ENCODE data around the gene FBXO21.
"Not testable (repeated sequence)": the region's sequence is repeated elsewhere in the genome, so short reads cannot be mapped to it uniquely, and the experiment has no call there.

The FBXO21 gene

DNA sequence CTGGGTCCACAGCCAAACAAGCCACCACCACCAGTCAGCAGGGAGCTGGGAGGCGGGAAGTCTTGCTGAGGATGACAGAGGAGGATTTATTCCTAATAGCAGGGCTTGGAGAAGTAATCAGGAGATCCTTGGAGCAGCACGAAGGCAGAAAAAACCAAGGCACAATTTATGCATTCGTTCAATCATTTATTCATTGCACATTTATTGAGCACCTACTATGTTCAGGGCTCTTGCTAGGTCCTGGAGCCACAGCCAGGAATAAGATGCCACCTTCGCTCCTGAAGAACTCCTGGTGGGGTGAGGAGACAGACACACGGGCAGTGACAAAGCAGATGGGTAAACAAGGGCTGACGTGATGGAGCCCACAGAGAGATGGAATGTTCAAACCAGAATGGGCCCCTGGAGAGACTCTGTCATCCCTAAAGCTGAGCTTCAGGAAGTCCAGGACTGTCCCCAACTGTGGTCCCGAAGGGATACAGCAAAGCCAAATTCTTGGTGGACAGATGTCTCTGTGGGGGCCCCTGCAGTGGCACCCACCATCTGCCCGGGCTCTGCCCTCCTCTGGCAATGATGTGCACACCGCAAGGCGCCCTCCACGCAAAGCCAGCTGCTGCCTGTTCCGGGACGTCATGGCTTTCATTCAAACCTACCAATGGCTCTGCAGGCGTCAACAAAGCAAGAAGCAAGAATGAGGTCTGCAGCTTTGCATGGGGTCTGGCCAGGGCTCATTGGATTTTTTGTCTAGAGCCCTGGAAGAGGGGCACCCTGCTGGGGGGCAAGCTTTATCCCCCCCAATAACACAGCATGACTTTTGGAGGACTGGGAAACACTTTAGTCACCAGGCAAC lies 88.1 kb downstream of the FBXO21 start:
- no peak for DNase-seq

DNA sequence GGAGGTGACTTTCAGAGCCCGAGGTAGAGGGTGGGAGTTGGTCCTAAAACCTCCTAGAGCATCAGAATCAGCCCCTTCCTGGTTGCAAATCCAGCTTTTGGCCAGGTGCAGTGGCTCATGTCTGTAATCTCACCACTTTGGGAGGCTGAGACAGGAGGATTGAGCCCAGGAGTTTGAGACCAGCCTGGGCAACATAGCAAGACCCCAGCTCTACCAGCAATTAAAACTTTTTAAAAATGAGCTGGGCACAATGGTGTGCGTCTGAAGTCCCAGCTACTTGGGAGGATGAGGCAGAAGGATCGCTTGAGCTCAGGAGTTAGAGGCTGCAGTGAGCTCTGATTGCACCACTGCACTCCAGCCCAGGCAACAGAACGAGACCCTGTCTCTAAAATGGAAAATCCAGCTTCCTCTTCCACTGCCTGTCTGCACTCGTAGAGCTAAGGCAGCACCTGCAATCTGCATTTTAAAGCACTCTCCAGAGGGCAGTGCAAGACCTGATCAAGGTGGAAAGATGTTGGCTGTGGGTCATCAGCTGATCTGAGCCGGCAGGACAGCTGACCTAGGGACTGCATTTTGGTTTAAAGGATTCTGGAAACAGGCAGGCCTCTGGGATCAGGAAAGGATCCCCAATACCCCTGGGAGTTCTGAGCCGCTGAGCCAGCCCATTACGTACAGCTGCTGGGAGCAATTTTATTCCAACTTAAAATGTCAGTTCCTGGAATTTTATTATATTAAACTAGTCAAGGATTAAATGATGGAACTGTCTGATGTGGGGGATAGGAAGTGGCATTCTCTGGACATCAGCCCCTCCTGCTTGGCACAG lies 89.2 kb downstream of the FBXO21 start:
- no peak for DNase-seq

DNA sequence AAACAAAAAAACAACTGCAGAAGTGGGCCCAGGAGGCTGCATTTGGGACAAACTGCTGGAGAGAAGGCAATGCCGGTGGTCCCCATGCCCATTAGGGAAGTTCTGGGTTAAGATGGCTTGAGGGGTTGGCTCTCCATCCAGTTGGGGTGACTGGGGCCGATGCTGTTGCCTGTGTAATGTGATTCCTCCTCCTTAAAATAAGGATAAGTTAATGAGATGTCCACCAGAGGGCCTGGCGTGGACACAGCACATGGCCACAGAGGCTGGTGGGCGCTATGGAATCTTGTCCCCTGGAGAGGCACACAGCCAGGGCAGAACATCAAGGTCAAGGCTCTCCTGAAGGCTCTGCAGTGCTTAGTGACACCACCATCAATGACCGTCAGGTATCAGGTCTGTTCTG lies 90.0 kb downstream of the FBXO21 start:
- DNase-seq, result no peak

DNA sequence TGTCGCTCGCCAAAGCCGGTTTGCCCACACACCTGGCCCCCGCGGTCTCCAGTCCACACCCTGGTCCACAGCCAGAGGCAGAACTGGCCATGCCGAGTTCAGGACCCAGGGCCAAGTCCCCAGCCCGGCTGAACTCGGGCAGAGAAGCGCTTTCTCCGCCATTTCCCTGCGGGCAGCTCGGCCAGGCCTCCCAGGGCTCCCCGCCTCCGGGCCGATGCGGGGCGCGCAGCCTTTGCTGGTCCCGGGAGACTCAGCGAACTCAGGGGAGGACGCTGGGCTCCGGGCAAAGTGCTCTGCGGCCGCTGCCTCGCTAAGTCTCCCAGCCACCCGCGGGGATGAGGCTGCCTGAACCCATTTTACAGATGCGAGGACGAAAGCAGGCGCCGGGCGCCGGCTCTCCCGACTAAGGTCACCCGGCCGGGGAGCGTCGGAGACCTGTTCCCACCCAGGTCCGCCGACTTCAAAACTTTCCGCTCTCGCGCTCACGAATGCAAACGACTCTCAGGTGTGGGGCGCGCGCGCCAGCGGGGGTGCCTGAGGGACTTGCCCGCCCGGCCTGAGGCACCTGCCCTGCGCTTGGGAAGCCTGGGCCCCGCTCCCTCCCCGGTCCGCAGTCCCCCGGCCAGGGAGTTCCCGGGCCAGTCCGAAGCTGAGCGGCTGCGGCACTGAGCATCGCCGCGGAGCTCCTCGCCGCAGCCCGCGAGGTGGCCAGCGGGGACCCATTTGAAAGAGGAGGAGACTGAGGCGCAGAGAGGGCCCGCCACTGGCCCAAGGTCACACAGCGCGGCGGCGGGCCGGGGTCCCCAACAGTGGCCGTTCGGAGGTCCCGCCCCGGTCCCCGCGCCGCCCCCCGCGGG lies 91.7 kb downstream of the FBXO21 start:
- no peak for DNase-seq

DNA sequence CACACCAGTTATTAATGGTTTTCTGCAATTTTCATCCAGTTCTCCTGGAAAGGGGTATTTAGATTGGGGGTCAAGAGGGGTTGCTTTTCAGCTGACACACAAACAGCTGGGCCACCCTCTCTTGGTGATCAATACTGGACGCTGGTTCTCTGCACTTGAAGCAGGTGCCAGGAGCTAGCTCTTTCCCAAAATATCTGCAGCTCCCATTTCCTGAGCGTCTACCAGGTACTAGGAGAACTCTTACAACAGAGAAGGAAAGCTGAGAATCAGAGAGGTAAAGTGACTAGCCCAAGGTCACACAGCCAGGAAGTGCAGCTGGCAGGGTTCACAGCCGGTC lies 92.3 kb downstream of the FBXO21 start:
- no peak for DNase-seq

DNA sequence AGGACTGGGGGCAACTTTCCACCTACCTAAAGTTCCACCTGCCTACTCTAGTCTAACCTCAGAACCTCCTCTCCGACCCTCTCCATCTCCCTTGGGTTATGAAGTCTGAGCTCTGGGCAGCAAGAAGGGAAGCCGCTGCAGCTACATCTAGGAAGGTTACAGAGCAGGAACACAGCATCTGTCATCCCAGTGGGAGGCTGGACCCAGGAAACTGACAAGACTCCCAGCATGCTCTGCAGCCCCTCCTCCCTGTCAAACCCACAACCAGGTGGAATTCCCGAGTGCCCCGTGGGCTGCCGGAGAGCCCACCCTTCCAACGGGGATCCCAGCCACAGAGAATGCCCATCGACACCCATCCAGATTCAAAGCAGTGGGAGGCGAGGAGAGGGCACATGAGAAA lies 93.1 kb downstream of the FBXO21 start:
- DNase-seq, result no peak

DNA sequence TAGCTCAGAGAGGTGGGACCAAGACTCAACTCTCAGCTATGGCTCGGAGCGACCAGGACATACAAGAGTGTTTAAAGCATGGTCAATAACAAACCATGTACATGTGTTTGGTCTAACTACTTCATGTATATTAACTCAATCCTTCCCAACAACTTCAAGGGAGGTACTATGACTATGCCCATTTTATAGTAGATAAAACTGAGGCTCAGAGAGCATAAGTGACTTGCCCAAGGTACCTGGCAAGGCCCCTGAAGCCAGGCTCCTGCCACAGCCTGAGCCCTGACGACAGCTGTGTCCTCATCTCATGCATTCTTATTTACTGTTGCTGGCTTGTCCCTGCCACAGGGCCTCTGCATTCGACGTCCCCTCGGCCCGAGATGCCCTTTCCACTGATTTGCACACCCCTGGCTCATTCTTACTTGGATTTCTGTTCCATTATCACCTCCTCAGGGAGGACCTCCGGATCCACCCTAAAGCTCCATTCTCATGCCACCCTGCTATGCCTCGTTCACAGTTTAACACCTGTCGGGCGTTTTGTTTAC lies 93.7 kb downstream of the FBXO21 start:
- DNase-seq, result no peak

DNA sequence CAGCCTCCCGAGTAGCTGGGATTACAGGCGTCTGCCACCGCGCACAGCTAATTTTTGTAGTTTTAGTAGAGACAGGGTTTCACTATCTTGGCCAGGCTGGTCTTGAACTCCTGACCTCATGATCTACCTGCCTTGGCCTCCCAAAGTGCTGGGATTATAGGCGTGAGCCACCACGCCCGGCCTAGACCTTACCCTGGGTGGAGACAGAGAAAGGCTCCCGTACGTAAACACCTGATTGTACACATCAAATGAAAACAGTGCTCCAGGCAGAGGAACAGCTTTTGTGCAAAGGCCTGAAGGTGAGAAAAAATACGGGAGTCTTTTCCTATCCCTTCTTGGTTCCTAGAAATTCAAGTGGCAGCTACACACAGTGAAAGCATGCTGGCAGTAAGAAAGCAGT lies 95.1 kb downstream of the FBXO21 start:
- not testable (repeated sequence) for DNase-seq

DNA sequence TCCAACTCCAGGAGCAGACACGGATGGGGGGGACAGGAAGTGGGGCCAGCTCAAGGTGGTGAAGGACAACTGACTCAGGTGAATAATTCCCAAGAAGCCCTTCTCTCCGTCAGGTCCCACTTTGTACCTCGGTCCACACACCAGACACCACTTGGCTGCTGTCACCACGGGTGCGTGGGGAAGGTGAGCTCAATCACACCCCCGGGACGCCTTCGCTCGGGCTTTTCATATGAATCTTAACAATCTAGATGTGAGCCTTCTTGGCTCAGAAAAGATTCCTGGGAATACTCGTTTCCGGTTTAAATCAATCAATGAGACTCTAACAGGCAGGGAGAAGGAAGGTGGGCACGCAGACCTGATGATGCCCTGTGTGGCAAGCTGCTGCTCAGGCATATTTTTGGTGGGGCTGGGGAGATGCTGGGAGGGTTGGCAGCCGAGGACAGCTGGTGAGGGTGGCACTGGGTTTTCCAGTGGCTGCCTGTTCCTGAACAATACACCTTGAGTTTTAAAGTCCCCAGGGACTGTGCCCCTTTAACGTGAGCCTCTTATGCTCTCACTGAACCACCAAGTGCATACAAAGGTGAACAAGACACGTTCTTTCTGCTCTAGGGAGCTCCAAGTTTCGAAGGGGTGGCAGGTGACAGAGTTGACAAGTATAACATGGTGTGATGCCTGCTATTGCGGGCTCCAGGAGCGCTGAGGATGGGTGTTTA lies 96.2 kb downstream of the FBXO21 start:
- no peak for DNase-seq

DNA sequence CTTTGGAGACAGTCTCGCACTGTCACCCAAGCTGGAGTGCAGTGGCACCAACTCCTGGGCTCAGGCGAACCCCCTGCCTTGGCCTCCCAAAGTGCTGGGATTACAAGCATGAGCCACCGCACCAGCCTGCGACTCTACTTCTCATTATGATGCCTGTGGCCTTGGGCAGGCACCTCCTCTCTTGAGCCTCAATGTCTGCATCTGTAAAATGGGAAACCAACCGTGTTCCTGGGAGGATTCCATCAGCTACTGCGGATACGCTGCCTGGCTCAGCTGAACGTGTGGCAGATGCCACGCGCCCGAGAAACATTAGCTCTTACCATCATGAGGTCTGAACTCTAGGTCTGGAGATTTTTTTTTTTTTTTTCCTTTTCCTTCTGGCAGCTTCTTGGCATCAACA lies 96.8 kb downstream of the FBXO21 start:
- DNase-seq, result no peak

DNA sequence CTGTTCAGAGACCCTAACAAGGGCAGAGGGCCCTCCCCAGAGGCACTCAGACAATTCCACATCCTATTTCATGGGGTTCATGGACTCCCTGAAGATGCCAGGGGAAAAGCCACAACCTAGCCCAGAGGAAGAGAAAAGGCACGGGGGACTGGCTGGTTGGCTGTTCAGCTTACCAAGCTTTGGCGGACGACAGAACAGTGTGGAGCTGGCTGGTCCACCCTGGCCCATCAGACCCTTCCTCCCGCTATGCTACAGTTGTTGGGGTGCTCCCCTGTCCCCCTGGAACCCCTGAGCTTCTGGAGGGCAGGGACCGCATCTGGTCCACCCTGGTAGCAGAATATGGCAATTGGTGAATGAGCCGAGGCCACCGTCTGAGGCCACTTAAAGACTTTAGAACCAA lies 97.4 kb downstream of the FBXO21 start:
- DNase-seq, result no peak

DNA sequence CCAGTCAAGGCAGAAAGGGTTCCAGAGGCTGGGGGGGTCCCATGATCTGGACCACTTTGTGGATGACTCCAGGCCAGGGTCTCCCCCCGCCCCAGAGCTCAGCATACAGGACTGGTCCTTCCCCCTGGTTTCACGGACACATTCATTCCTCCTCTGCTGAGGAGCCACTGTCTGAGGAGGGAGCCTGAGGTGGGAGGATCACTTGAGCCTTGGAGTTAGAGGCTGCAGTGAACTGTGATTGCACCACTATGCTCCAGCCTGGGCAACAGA lies 97.8 kb downstream of the FBXO21 start:
- no peak for DNase-seq
